ENCODE measurements around the gene IL4R.
"Not testable (repeated sequence)": the region's sequence is repeated elsewhere in the genome, so short reads cannot be mapped to it uniquely, and the experiment has no call there.

Gene IL4R

DNA sequence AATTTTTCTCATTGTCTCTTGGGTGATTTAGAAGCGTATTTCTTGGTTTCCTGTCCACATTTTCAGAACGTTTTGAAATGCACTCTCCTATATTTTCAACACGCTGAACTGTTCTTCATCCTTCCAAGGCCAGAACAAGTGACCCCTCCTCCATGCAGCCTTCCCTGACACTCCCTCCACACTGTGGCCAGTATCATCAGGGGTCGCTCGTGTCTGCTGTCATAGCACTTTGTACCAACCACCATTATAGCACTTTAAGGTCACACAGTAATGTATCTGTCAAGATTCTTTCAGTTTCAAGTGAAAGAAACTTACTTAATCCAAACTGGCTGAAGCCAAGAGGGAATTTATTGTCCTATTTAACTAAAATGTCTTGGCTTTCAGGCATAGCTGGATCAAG is 70.7 kb downstream of the IL4R start:
- DNase-seq, result no peak

GRCh38 chr16:27385398-27385797 is 71.6 kb downstream of the IL4R start:
- DNase-seq, result no peak

DNA sequence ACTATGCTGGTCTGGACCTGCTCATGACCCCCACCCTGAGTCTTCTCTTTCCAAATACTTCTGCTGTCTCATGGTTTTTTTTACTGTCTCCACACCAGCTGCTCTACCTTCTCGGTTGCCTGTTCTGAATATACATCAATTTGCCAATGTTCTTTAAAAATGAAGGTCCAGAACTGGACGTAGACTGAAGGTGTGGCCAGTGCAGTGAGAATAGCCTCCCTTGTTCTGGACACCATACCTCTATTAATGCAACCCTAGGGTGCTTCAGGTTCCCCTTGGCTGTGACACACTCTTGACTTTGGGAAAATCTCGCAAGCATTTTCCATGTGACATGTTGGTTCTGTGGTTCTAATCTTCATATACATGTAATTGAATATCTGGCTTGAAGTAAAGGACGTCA is 72.9 kb downstream of the IL4R start:
- DNase-seq, result no peak

DNA sequence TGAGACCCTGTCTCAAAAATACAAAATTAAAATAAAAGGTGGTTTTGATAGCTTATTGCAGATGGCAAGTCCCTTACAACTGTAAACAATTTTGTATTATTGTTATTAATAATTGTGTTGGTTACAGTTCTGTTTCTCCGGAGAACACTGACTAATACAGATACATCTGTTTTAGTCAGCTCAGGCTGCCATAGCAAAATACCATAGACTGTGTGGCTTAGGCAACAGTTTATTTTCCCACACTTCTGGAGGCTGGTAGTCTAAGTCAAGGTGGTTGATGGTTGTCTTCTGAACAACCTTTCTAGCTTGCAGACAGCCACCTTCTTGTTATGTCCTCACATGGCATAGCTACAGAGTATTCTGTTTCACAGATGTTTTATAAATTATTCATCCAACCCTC is 74.0 kb downstream of the IL4R start:
- no peak for DNase-seq

DNA sequence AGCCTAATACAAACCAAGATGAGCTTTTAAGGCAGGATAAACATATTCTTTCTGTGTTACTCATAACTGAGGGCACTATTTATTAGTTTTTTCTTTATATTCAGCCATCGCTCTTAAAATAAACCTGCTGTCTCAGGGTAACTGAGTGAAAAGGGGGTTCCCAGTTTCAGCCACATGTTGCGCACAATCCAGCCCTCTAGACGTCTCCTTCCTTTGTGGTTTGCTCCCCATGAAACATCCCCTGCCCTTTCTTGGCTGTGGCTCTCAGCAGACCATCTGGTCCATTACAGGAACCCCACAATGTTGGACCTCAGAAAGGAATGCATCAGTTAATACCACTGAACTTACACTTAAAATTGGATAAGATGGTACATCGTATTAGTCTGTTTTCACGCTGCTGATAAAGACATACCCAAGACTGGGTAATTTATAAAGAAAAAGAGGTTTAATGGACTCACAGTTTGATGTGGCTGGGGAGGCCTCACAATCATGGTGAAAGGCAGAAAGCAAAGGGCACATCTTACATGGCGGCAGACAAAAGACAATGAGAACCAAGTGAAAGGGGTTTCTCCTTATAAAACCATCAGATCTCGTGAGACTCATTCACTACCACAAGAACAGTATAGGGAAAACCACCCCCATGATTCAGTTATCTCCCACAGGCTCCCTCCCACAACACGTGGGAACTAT is 75.6 kb downstream of the IL4R start:
- no peak for DNase-seq

DNA sequence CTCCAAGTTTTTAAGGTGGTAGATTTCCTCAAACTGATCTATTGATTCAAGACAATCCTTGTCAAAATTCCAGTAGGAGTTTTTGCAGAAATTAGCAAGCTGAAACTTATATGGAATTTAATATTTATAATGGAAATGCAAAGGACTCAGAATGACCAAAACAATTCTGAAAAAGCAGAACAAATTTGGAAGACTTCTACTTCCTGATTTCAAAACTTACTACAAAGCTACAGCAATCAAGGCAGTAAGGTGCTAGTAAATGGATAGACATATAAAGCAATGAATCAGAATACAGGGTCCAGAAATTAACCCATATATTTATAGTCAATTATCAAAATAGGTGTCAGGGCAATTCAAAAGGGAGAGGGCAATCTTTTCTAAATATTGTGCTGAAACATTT is 76.4 kb downstream of the IL4R start:
- no peak for DNase-seq

GRCh38 chr16:27392671-27393070 is 78.9 kb downstream of the IL4R start:
- no peak for DNase-seq

- DNase-seq, result no peak
Observed at GRCh38 chr16:27394516-27394915, 80.7 kb downstream of the IL4R start.

DNA sequence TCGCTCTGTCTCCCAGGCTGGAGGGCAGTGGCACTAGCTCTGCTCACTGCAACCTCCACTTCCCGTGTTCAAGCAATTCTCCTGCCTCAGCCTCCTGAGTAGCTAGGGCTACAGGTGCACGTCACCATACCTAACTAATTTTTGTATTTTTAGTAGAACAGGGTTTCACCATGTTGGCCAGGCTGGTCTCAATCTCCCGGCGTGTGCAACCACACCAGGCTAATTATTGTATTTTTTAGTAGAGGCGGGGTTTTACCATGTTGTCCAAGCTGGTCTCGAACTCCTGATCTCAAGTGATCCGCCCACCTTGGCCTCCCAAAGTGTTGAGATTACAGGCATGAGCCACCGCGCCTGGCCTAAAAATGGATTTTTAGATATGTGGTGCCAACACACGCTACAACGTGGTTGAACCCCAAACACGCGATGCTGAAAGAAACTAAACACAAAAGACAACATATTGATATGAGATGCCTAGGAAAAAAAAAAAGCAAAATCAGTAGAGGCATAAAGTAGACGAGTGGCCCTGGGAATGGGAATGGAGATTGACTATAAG is 84.6 kb downstream of the IL4R start:
- DNase-seq, result not testable (repeated sequence)

GRCh38 chr16:27398894-27399853 is 85.4 kb downstream of the IL4R start:
- no peak for DNase-seq

DNA sequence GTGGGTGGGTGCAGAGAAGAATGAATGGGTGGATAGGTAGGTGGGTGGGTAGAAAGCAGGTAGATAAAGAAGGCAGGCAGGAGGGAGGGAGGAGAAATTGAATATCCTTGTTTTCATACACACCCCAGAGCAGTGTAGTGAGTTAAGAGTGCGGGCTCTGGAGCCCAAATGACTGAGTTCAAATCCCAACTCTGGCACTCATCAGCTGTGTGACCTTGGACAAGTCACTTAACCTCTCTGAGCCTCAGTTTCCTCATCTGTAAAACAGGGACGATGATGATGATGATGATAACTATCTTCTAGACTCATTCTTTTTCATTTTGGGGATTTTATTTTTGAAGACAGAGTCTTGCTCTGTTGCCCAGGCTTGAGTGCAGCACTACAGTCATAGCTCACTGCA is 86.2 kb downstream of the IL4R start:
- no peak for DNase-seq

- DNase-seq, result no peak
Observed at GRCh38 chr16:27400751-27401620, 87.2 kb downstream of the IL4R start.

- peak; percentile 91 for DNase-seq
Observed at GRCh38 chr16:27401768-27402568, 88.2 kb downstream of the IL4R start, which contains the start of gene IL21R. Gene IL21R (plus strand): TSS chr16:27402174. CDS start chr16:27430072, 27,898 bp downstream.

DNA sequence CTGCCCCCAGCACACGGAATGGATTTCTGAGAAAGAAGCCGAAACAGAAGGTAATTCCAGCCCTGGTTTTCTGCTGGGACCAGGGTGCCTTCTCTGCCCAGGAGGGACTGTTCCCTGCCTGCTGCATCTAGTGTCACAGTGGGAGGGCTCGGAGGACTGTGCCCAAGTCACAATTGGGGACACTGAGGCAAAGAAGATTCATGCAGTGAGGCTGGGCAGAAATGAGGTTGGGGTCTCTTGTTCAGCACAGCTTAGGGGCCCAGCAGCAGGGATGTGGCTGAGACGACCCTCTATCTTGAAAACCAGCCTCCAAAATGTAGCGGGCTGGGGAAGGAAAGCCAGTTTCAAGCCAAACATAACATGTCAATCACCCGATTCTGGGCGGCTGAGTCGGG is 88.8 kb downstream of the IL4R start:
- no peak for DNase-seq

GRCh38 chr16:27402964-27403600 is 89.3 kb downstream of the IL4R start:
- peak; percentile 72 for DNase-seq

- DNase-seq, result no peak
Observed at GRCh38 chr16:27403601-27403992, 89.8 kb downstream of the IL4R start.

DNA sequence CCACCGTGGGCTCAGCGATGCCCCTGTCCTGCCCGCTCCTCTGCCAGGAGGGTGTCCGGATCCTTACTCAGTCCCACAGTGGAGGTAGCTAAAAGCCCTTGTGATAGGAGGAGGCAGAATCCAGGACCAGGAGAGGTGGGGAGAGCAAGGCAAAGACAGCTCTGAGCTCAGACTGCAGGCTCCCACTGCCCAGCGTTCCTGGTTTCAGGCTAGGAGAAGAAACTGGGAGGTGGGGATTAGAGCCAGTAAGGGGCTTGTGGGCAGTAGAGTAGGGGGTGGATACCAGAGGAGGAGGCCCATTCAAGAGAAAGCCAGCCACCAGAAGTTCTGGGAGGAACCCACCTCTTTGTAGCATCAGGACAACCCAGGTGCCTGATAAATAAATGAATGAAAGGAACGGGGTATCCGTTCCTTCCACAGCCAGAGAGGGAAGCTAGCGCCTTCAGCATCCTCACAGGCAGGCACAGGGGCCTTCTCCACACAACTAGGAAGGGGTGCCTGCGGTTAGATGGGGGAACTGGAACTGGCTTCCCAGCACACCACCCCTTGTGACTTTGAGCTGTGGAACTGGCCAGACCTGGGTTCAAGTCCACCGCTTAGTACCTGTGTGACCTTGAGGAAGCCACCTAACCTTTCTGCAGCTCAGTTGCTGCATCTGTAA is 90.5 kb downstream of the IL4R start:
- DNase-seq, result peak; percentile 65

GRCh38 chr16:27405546-27406451 is 92.0 kb downstream of the IL4R start:
- peak; percentile 89 for DNase-seq

DNA sequence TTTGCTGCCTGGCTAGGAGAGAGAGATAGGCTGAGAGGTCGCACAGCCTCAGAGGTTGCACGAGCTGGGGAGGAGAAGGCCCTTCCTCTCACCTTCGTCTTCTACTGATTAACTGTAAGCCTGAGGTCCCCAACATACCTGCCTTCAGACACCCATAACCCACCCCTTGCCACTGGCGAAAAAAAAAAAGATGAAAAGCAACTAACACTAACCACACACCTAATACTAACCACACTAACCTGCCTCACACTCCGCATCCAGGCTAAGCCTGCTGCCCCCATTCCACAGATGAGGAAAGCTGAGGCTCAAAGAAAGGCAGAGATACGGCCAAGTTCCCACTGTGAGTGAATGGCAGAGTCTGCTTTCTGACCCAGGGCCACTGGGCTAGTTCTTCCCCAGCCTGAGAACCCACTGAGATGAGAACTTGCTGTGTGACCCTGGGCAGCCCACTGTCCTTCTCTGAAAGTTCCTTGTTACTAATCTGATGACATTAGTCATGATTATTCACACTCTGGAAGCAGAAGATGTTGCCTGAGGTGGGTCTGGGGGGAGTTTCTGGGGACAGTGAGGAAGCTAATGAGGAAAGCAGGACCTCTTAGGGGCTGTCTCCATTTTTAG is 92.8 kb downstream of the IL4R start:
- DNase-seq, result peak; percentile 48
